Pericardium fibroblast (primary cell): ENCODE data around the gene NCAPD2. TPM values are rescaled to one million over a fixed set of nuclear protein-coding genes. Genes with fewer than 3 reads are reported as not detected.

Experiments
- total RNA-seq: library from RNA; depleted of rRNA; stranded (reverse); fragments of >200 nt; gene quantifications from 2 replicates; pipeline ENCODE4 v1.2.3, GENCODE V29; 2015

The NCAPD2 gene, protein sequence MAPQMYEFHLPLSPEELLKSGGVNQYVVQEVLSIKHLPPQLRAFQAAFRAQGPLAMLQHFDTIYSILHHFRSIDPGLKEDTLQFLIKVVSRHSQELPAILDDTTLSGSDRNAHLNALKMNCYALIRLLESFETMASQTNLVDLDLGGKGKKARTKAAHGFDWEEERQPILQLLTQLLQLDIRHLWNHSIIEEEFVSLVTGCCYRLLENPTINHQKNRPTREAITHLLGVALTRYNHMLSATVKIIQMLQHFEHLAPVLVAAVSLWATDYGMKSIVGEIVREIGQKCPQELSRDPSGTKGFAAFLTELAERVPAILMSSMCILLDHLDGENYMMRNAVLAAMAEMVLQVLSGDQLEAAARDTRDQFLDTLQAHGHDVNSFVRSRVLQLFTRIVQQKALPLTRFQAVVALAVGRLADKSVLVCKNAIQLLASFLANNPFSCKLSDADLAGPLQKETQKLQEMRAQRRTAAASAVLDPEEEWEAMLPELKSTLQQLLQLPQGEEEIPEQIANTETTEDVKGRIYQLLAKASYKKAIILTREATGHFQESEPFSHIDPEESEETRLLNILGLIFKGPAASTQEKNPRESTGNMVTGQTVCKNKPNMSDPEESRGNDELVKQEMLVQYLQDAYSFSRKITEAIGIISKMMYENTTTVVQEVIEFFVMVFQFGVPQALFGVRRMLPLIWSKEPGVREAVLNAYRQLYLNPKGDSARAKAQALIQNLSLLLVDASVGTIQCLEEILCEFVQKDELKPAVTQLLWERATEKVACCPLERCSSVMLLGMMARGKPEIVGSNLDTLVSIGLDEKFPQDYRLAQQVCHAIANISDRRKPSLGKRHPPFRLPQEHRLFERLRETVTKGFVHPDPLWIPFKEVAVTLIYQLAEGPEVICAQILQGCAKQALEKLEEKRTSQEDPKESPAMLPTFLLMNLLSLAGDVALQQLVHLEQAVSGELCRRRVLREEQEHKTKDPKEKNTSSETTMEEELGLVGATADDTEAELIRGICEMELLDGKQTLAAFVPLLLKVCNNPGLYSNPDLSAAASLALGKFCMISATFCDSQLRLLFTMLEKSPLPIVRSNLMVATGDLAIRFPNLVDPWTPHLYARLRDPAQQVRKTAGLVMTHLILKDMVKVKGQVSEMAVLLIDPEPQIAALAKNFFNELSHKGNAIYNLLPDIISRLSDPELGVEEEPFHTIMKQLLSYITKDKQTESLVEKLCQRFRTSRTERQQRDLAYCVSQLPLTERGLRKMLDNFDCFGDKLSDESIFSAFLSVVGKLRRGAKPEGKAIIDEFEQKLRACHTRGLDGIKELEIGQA (N-terminal part only)
- 15.5 and 31.8 TPM in 2 replicates for total RNA-seq

DNA sequence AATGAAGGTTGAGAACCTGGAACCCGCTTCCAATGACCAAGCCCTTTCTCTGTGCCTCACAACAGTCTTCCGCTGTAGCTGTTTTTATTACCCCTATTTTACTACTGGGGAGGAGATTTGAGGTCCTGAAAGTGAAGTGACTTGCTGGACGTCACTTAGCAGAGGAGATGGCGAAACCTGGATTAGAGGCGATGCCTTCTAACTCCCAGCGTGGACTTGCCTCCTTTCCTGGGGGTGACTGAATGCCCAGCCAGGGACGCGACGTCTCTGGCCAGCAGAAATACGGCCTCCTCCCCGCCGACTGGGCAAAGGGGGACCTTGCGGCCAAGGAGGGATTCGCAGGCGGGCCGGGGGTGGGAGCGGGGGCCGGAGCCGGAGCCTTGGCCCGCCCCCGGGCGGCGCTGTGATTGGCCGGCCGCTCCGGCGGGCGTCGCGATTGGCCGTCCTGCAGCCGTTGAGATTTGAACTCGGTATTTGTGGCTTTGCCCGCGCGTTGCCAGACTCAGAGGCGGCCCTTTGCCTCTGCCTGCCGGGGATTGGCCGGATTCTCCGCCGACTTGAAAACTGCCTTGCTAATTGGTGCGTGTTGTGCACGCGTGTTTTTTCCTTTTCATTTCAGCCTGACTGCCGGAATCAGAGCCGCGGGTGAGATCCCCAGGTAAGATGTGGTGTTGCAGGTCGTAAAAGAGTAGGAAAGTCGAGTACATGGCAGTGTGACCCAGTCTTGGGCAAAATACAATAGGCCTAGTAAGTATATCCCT lies at the start of gene NCAPD2:
Gene NCAPD2 (plus strand): TSS at position 606 of the 761 bp plus-strand sequence. CDS start 997 bp downstream, outside the sequence.

DNA sequence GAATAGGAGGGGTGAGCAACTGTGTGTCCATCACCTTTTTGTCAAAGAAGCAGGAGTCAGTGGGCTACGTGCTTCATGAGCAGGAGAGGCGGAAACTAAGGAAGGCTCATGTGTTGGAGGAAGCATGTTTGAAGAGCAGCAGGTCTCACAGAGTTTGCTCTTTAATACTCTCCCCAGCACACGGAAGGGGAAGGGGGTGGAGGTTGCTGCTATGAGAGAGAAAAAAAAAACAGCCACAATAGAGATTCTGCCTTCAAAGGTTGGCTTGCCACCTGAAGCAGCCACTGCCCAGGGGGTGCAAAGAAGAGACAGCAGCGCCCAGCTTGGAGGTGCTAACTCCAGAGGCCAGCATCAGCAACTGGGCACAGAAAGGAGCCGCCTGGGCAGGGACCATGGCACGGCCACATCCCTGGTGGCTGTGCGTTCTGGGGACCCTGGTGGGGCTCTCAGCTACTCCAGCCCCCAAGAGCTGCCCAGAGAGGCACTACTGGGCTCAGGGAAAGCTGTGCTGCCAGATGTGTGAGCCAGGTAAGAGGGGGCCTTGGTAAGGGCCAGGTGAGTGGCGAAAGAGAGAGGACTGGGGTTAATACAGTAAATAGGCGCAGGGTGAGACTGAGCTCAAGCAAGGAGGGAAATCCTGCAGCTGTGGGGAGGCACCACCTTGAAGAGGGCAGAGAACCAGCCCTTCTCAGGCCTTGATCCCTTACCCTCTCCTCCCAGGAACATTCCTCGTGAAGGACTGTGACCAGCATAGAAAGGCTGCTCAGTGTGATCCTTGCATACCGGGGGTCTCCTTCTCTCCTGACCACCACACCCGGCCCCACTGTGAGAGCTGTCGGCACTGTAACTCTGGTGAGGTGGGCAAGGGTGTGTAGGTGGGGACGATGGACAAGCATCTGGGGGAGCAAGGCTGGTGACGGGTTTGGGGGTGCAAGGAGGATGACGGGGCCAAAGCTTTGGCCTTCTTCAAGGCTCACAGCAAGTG lies 48.9 kb upstream of the NCAPD2 start, which contains the start of gene CD27:
Gene CD27 (plus strand): TSS at position 252 of the 985 bp plus-strand sequence. CDS start 141 bp downstream, at position 393.

DNA sequence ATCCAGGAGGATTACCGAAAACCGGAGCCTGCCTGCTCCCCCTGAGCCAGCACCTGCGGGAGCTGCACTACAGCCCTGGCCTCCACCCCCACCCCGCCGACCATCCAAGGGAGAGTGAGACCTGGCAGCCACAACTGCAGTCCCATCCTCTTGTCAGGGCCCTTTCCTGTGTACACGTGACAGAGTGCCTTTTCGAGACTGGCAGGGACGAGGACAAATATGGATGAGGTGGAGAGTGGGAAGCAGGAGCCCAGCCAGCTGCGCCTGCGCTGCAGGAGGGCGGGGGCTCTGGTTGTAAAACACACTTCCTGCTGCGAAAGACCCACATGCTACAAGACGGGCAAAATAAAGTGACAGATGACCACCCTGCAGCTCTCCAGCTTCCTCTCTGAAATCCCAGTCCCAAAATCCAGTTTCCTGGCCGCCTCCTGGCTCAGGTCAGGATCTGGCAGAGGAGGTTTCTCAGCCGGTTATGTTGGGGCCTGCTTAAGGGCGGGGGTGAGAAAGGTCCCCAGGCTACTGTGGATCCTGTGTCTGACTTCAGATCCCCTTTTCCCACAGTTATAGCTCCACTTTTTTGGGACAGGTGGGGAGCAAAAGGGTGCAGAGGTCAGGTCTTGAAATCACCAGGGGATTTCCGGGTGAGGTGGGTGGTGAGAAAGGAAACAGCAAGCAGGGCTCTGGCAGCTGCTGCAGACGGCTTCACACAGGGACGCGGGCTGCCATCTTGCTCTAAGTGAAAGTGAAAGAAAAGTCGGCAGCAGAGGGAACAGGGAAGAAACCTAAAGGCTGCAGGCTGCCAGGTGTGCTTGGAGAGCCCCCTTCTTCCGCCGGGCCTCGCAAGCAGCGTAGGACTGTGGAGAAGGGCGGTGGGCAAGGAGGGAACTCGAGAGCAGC lies 42.3 kb upstream of the NCAPD2 start, which contains the start of gene TAPBPL:
Gene TAPBPL (plus strand): TSS at position 695 of the 897 bp plus-strand sequence. CDS start 207 bp downstream, outside the sequence.

DNA sequence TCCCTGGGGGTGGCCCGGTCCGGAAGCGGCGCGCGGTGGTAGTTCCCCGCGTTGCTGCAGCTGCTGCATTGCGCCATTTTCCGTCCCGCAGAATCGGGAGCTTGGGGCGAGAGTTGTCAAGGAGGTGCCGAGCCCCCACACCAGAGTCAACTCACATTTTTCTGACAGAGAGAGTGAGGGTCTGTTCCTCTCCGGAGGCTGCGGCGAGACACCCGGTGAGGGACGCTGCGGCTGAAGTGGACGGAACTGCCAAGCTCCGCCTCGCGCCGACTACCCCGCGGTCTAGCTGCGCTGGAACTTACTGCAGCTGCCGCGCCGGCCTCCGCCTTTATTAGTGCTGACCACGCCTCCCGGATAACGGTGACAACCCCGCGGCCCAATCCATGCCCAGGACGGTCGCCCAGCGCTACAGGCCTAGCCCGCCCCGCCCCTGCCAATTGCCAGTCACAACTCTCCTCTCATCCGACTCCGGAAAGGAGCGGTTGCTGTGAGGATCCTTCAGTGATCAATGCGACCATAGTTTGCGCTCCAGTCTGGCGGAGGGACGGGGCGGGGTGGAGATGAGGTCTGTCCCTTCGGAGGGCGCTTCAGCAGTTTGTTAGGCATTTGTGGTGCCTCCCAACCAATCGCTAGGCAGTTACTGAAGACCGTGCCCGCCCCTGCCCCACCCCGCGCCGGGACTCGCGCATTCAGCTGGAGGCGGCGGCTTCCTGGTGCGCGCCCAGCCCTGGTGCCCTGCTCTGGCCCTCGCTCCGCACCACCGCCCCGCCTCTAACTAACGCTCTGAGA lies 23.3 kb upstream of the NCAPD2 start, which contains the start of gene VAMP1:
Gene VAMP1 (minus strand): TSS at position 303 of the 789 bp plus-strand sequence. CDS start 146 bp downstream, at position 157.

DNA sequence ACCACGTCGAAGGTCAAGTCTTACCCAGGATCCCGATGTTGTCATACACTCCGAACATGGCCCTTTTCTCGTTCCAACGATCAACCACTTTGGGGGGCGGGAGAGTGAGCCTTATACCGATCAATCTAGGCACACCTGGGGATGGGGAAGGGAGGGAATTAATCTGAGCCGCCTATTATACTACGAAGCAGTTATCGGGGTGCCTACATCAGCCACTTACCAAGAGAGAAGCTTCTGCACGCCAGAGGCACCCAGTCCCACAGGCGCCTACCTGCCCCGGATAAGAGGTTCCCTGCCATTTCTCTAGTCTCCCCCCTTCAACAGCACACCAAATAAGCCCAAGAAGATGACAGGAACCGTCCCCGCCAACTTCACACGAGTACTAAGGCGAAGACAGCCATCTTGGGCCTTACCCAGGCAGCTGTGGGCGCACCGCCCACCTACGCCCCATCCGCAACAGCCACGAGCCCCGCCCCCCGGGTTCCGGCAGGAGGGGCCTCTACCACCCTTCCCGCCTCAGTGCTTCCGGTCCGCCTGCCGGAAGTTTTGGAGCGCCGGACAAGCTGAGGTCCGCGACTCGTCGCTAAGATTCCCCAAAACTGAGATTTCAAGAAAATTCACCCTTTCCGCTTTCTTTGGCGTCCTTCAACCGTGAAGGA lies 935 bp upstream of the NCAPD2 start, which contains the start of gene MRPL51:
Gene MRPL51 (minus strand): TSS at position 425 of the 659 bp plus-strand sequence. CDS start 126 bp downstream, at position 299.

DNA sequence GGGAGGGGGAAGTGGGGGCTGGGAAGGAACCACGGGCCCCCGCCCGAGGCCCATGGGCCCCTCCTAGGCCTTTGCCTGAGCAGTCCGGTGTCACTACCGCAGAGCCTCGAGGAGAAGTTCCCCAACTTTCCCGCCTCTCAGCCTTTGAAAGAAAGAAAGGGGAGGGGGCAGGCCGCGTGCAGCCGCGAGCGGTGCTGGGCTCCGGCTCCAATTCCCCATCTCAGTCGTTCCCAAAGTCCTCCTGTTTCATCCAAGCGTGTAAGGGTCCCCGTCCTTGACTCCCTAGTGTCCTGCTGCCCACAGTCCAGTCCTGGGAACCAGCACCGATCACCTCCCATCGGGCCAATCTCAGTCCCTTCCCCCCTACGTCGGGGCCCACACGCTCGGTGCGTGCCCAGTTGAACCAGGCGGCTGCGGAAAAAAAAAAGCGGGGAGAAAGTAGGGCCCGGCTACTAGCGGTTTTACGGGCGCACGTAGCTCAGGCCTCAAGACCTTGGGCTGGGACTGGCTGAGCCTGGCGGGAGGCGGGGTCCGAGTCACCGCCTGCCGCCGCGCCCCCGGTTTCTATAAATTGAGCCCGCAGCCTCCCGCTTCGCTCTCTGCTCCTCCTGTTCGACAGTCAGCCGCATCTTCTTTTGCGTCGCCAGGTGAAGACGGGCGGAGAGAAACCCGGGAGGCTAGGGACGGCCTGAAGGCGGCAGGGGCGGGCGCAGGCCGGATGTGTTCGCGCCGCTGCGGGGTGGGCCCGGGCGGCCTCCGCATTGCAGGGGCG lies 40.2 kb downstream of the NCAPD2 start, which contains the start of gene GAPDH:
Gene GAPDH (plus strand): TSS at position 595 of the 772 bp plus-strand sequence. CDS start 316 bp downstream, outside the sequence.

Other genes starting within 250 kb of the NCAPD2 start
- gene PLEKHG6, start 183.4 kb upstream of the NCAPD2 start, total RNA-seq = not detected in 2 replicates
- 406 and 543 TPM in 2 replicates for gene TNFRSF1A, start 152.0 kb upstream of the NCAPD2 start, total RNA-seq
- gene SCNN1A, start 118.5 kb upstream of the NCAPD2 start, total RNA-seq = 2.6 and 9.4 TPM in 2 replicates
- gene LTBR, start 109.9 kb upstream of the NCAPD2 start, total RNA-seq = 261 and 267 TPM in 2 replicates
- not detected in 2 replicates for gene CD27, start 49.1 kb upstream of the NCAPD2 start, total RNA-seq
- gene TAPBPL, start 42.1 kb upstream of the NCAPD2 start, total RNA-seq = 7.9 and 10.9 TPM in 2 replicates
- gene VAMP1, start 23.4 kb upstream of the NCAPD2 start, total RNA-seq = 5.2 and 5.3 TPM in 2 replicates
- gene MRPL51, start 840 bp upstream of the NCAPD2 start, total RNA-seq = 59.2 and 137 TPM in 2 replicates
- 5,873 and 7,738 TPM in 2 replicates for gene GAPDH, start 40.4 kb downstream of the NCAPD2 start, total RNA-seq
- 24.4 and 24.7 TPM in 2 replicates for gene IFFO1, start 61.9 kb downstream of the NCAPD2 start, total RNA-seq
- gene NOP2, start 74.2 kb downstream of the NCAPD2 start, total RNA-seq = 11.5 and 24.2 TPM in 2 replicates
- gene CHD4, start 113.3 kb downstream of the NCAPD2 start, total RNA-seq = 180 and 220 TPM in 2 replicates
- 3.6 TPM in 1 of 2 replicates, not detected in the other for gene LPAR5, start 141.9 kb downstream of the NCAPD2 start, total RNA-seq
- gene ACRBP, start 153.3 kb downstream of the NCAPD2 start, total RNA-seq = 0.43 TPM in 1 of 2 replicates, not detected in the other
- 19.6 and 33.0 TPM in 2 replicates for gene ING4, start 169.0 kb downstream of the NCAPD2 start, total RNA-seq
- gene ZNF384, start 195.3 kb downstream of the NCAPD2 start, total RNA-seq = 23.9 and 24.4 TPM in 2 replicates
- 0.12 TPM in 1 of 2 replicates, not detected in the other for gene PIANP, start 206.7 kb downstream of the NCAPD2 start, total RNA-seq
- gene COPS7A, start 229.9 kb downstream of the NCAPD2 start, total RNA-seq = 83.1 and 88.8 TPM in 2 replicates